AG08395 (cell line): ENCODE data around the gene C14orf180.
"Not testable (repeated sequence)": the region's sequence is repeated elsewhere in the genome, so short reads cannot be mapped to it uniquely, and the experiment has no call there.

Source experiments
- DNase-seq: peaks from one replicate; pipeline ENCODE4 v3.0.0; 2012; ENCODE audit warnings: mixed read lengths, low spot score

Gene C14orf180

GRCh38 chr14:104614126-104614812 lies 34.7 kb downstream of the C14orf180 start:
- DNase-seq = no peak

GRCh38 chr14:104624939-104625338 lies 45.4 kb downstream of the C14orf180 start:
- DNase-seq = no peak

- no peak for DNase-seq
These were observed 53.2 kb downstream of the C14orf180 start for GRCh38 chr14:104632781-104633180.

GRCh38 chr14:104633276-104634137 lies 53.9 kb downstream of the C14orf180 start:
- no peak for DNase-seq

GRCh38 chr14:104634138-104634760 lies 54.7 kb downstream of the C14orf180 start:
- no peak for DNase-seq

- DNase-seq = no peak
These were observed 55.5 kb downstream of the C14orf180 start for GRCh38 chr14:104634886-104635570.

GRCh38 chr14:104635717-104636116 lies 56.2 kb downstream of the C14orf180 start:
- DNase-seq = no peak

GRCh38 chr14:104636131-104636530 lies 56.6 kb downstream of the C14orf180 start:
- no peak for DNase-seq

- not testable (repeated sequence) for DNase-seq
These were observed 57.4 kb downstream of the C14orf180 start for GRCh38 chr14:104636846-104637545.

GRCh38 chr14:104637546-104638003 lies 58.0 kb downstream of the C14orf180 start:
- no peak for DNase-seq

- no peak for DNase-seq
These were observed 58.6 kb downstream of the C14orf180 start for GRCh38 chr14:104638190-104638589.

- no peak for DNase-seq
These were observed 59.4 kb downstream of the C14orf180 start for GRCh38 chr14:104638927-104639450.

GRCh38 chr14:104639471-104639870 lies 59.9 kb downstream of the C14orf180 start:
- no peak for DNase-seq
